Esophagus squamous epithelium (tissue), 5 donors: ENCODE data around the gene PDPN. TPM values are rescaled to one million over a fixed set of nuclear protein-coding genes. Genes with fewer than 3 reads are reported as not detected.

Experiments used
- DNase-seq: peaks from one replicate; lab custom pipeline; 2025; lab: John Stamatoyannopoulos, UW
- H3K27ac ChIP-seq, 4 donors: fragments of 200-600 bp; sonication (generic); one replicate each; pipeline ENCODE4 v1.5.1; 2016 to 2019; ENCODE audit warnings: mild to moderate bottlenecking in 1 of 4
- H3K27me3 ChIP-seq, 4 donors: fragments of 200-600 bp; sonication (generic); 1 replicate in 3 of 4; 2 replicates in 1 of 4; pipeline versions ENCODE4 v1.5.1 to v1.6.0; 2017 to 2021; ENCODE audit warnings: antibody characterized with exemption in 1 of 4
- H3K36me3 ChIP-seq, 3 donors: fragments of 200-600 bp; sonication (generic); one replicate each; pipeline ENCODE4 v1.5.1; 2016 to 2019
- H3K4me1 ChIP-seq, 3 donors: fragments of 200-600 bp; sonication (generic); one replicate each; pipeline ENCODE4 v1.5.1; 2017 to 2019
- H3K4me3 ChIP-seq, 4 donors: fragments of 200-600 bp; sonication (generic); 1 replicate in 3 of 4; 2 replicates in 1 of 4; pipeline ENCODE4 v1.5.1; 2016 to 2019; ENCODE audit warnings: mild to moderate bottlenecking in 2 of 4, moderate library complexity in 1 of 4
- H3K9me3 ChIP-seq, 3 donors: fragments of 200-600 bp; sonication (generic); one replicate each; pipeline ENCODE4 v1.5.1; 2016 to 2019
- CTCF ChIP-seq, 6 experiments: fragments of 450-650 bp in 4 of 6; fragments of 200-600 bp in 2 of 6; sonication (generic) in 2 of 6; IDR thresholded peaks; one replicate each; pipeline ENCODE4 v1.5.1; 2016 to 2019; ENCODE audit warnings: antibody characterized with exemption in 6 of 6, mild to moderate bottlenecking in 4 of 6, moderate library complexity in 4 of 6
- POLR2A ChIP-seq, 4 donors: fragments of 450-650 bp; IDR thresholded peaks; one replicate each; pipeline ENCODE4 v1.6.1; 2017; ENCODE audit warnings: antibody characterized with exemption in 4 of 4, mild to moderate bottlenecking in 4 of 4, moderate library complexity in 3 of 4
- WGBS, 2 donors: methylation state at CpG; one replicate each; pipeline ENCODE4 v1.1.5; 2018; 5-methylcytosine and 5-hydroxymethylcytosine counted together
- intact Hi-C: fragments of 100-400 bp; cut with DNase I; formaldehyde crosslinking; loops from one replicate; pipeline ENCODE4 v1.15.0; 2022
- total RNA-seq, 4 donors: library from RNA; depleted of rRNA; stranded (reverse); fragments of >200 nt; gene quantifications; one replicate each; pipeline ENCODE4 v1.1.0, GENCODE V29; 2016
- donor health status: DM: yes; HTN: yes; CAD: no.

PDPN gene
- total RNA-seq, 4 donors from 2014 or later = 4.5 to 24.2 (median 17.6) TPM

GRCh38 chr1:13548281-13548680 lies 35.4 kb upstream of the PDPN start:
- Histone ChIP-seq H3K27ac (no peak overlapping the region), H3K4me3 (no peak overlapping the region), H3K27me3 (peaks cover 0 to 73% (median 0%) of the 10 kb centered on the region in 4 donors), H3K4me1 (peaks cover 0 to 16% (median 0%) of the 10 kb centered on the region in 3 donors), H3K36me3 (no peaks in the 10 kb centered on the region), H3K9me3 (no peaks in the 10 kb centered on the region)
- intact Hi-C loops = no loop called here
- 76 to 81% methylated on average over 5 to 6 of the region's 6 CpGs for WGBS, 2 donors
- TF ChIP-seq POLR2A (IDR thresholded peaks at IDR 0.05) = no peak
- no peak for TF ChIP-seq CTCF (IDR thresholded peaks at IDR 0.05)
- no peak for DNase-seq

GRCh38 chr1:13549021-13549420 lies 34.6 kb upstream of the PDPN start:
- no peaks in the 10 kb centered on the region for H3K36me3 ChIP-seq
- intact Hi-C loops = no loop called here
- H3K9me3 ChIP-seq = no peaks in the 10 kb centered on the region
- H3K27ac ChIP-seq = no peak overlapping the region
- DNase-seq = no peak
- TF ChIP-seq POLR2A (IDR thresholded peaks at IDR 0.05) (no peak), CTCF (IDR thresholded peaks at IDR 0.05) (no peak)
- peaks cover 0 to 70% (median 0%) of the 10 kb centered on the region in 4 donors for H3K27me3 ChIP-seq
- H3K4me3 ChIP-seq = no peak overlapping the region
- 80 to 88% methylated on average over 6 of the region's 6 CpGs for WGBS, 2 donors
- peaks cover 0 to 9% (median 0%) of the 10 kb centered on the region in 3 donors for H3K4me1 ChIP-seq

- DNase-seq = no peak
- TF ChIP-seq POLR2A (IDR thresholded peaks at IDR 0.05) (no peak), CTCF (IDR thresholded peaks at IDR 0.05) (no peak)
- Histone ChIP-seq H3K36me3 (no peaks in the 10 kb centered on the region), H3K27me3 (peaks cover 0 to 68% (median 0%) of the 10 kb centered on the region in 4 donors), H3K4me1 (peaks cover 0 to 8% (median 0%) of the 10 kb centered on the region in 3 donors), H3K9me3 (no peaks in the 10 kb centered on the region), H3K4me3 (no peak overlapping the region), H3K27ac (no peak overlapping the region)
- WGBS, 2 donors = 76 to 77% methylated on average over 3 of the region's 3 CpGs
- intact Hi-C loops = no loop called here
Observed at GRCh38 chr1:13549521-13549920, 34.1 kb upstream of the PDPN start.

- Histone ChIP-seq H3K9me3 (no peaks in the 10 kb centered on the region), H3K4me3 (no peak overlapping the region), H3K4me1 (peaks cover 0 to 8% (median 0%) of the 10 kb centered on the region in 3 donors), H3K27me3 (peaks cover 0 to 71% (median 0%) of the 10 kb centered on the region in 4 donors), H3K27ac (no peak overlapping the region), H3K36me3 (no peaks in the 10 kb centered on the region)
- intact Hi-C loops = no loop called here
- TF ChIP-seq POLR2A (IDR thresholded peaks at IDR 0.05) = no peak
- DNase-seq = no peak
- 45 to 53% methylated on average over 4 of the region's 4 CpGs for WGBS, 2 donors
Observed at GRCh38 chr1:13550663-13551062, 33.0 kb upstream of the PDPN start.

GRCh38 chr1:13554798-13555197 lies 28.8 kb upstream of the PDPN start:
- no peak for DNase-seq
- WGBS, 2 donors = 94 to 96% methylated on average over 16 to 18 of the region's 28 CpGs
- H3K27ac ChIP-seq = no peak overlapping the region

More at GRCh38 chr1:13554798-13555197, 28.8 kb upstream of the PDPN start:
- H3K4me3 ChIP-seq = no peak overlapping the region
- H3K9me3 ChIP-seq = no peaks in the 10 kb centered on the region
- no peak for TF ChIP-seq CTCF (IDR thresholded peaks at IDR 0.05)
- TF ChIP-seq POLR2A (IDR thresholded peaks at IDR 0.05) = no peak
- H3K4me1 ChIP-seq = peaks cover 0 to 12% (median 0%) of the 10 kb centered on the region in 3 donors
- intact Hi-C loops = no loop called here
- H3K27me3 ChIP-seq = peaks cover 0 to 56% (median 0%) of the 10 kb centered on the region in 4 donors
- H3K36me3 ChIP-seq = no peaks in the 10 kb centered on the region
